ENCODE data around the gene PDC. TPM values are rescaled to one million over a fixed set of nuclear protein-coding genes. Genes with fewer than 3 reads are reported as not detected.
A peak's percentile ranks its signal among the peaks of the same experiment; 100 is the strongest.
"Not testable (repeated sequence)": the region's sequence is repeated elsewhere in the genome, so short reads cannot be mapped to it uniquely, and the experiment has no call there.

PDC gene
- total RNA-seq, 2 donors from 2014 or later: not detected

- no peak for DNase-seq (ENCODE audit: low spot score in 2 of 2)
- Mint-ChIP-seq H3K27ac (no peak overlapping the region), H3K9me3 (no peaks in the 10 kb centered on the region), H3K36me3 (no peaks in the 10 kb centered on the region)
- no peak for ATAC-seq
Observed at GRCh38 chr1:186426118-186426517, 34.8 kb downstream of the PDC start.

- Mint-ChIP-seq H3K9me3 (no peaks in the 10 kb centered on the region), H3K36me3 (no peaks in the 10 kb centered on the region), H3K27ac (no peak overlapping the region)
- DNase-seq (ENCODE audit: low spot score in 2 of 2) (no peak), ATAC-seq (no peak)
Observed at GRCh38 chr1:186424539-186424938, 36.4 kb downstream of the PDC start.

- H3K36me3 Mint-ChIP-seq: peaks cover 0 to 6% of the 10 kb centered on the region in 2 donors
- H3K27ac Mint-ChIP-seq: no peak overlapping the region
- ATAC-seq (no peak), DNase-seq (ENCODE audit: low spot score in 2 of 2) (no peak)
- H3K9me3 Mint-ChIP-seq: no peaks in the 10 kb centered on the region
Observed at GRCh38 chr1:186421446-186421845, 39.5 kb downstream of the PDC start.

GRCh38 chr1:186420923-186421322 lies 40.0 kb downstream of the PDC start:
- H3K9me3 Mint-ChIP-seq: no peaks in the 10 kb centered on the region
- H3K36me3 Mint-ChIP-seq: peaks cover 0 to 6% of the 10 kb centered on the region in 2 donors
- DNase-seq (ENCODE audit: low spot score in 2 of 2): no peak
- ATAC-seq: peak in 1 of 2 donors; percentile 43
- peak overlapping the region in 1 of 2 donors; percentile 31 for H3K27ac Mint-ChIP-seq

GRCh38 chr1:186420311-186420710 lies 40.6 kb downstream of the PDC start:
- no peaks in the 10 kb centered on the region for H3K9me3 Mint-ChIP-seq
- H3K36me3 Mint-ChIP-seq: peaks cover 0 to 6% of the 10 kb centered on the region in 2 donors
- ATAC-seq: no peak
- no peak for DNase-seq (ENCODE audit: low spot score in 2 of 2)
- H3K27ac Mint-ChIP-seq: peak overlapping the region in 1 of 2 donors; percentile 17

- ATAC-seq (no peak), DNase-seq (ENCODE audit: low spot score in 2 of 2) (no peak)
- no peak overlapping the region for H3K27ac Mint-ChIP-seq
- H3K9me3 Mint-ChIP-seq: no peaks in the 10 kb centered on the region
- H3K36me3 Mint-ChIP-seq: peaks cover 0 to 6% of the 10 kb centered on the region in 2 donors
Observed at GRCh38 chr1:186418503-186418902, 42.4 kb downstream of the PDC start.

- DNase-seq (ENCODE audit: low spot score in 2 of 2) (no peak), ATAC-seq (no peak)
- H3K36me3 Mint-ChIP-seq: no peaks in the 10 kb centered on the region
- no peaks in the 10 kb centered on the region for H3K9me3 Mint-ChIP-seq
- H3K27ac Mint-ChIP-seq: no peak overlapping the region
Observed at GRCh38 chr1:186413319-186413718, 47.6 kb downstream of the PDC start.

- ATAC-seq: peak in 1 of 2 donors; percentile 34
- no peaks in the 10 kb centered on the region for H3K9me3 Mint-ChIP-seq
- H3K27ac Mint-ChIP-seq: no peak overlapping the region
- peaks cover 0 to 5% of the 10 kb centered on the region in 2 donors for H3K36me3 Mint-ChIP-seq
- no peak for DNase-seq (ENCODE audit: low spot score in 2 of 2)
Observed at GRCh38 chr1:186409091-186409490, 51.8 kb downstream of the PDC start.

GRCh38 chr1:186404454-186405051 lies 56.4 kb downstream of the PDC start:
- DNase-seq (ENCODE audit: low spot score in 2 of 2): no peak

GRCh38 chr1:186403632-186404031 lies 57.3 kb downstream of the PDC start:
- H3K9me3 Mint-ChIP-seq: no peaks in the 10 kb centered on the region
- H3K36me3 Mint-ChIP-seq: peaks cover 5 to 6% of the 10 kb centered on the region in 2 donors
- no peak overlapping the region for H3K27ac Mint-ChIP-seq
- ATAC-seq (no peak), DNase-seq (ENCODE audit: low spot score in 2 of 2) (no peak)

More at GRCh38 chr1:186404454-186405051, 56.4 kb downstream of the PDC start:
- Mint-ChIP-seq H3K27ac (no peak overlapping the region), H3K36me3 (peaks cover 5 to 6% of the 10 kb centered on the region in 2 donors), H3K9me3 (no peaks in the 10 kb centered on the region)
- ATAC-seq: peak in 1 of 2 donors; percentile 71

GRCh38 chr1:186401446-186401845 lies 59.5 kb downstream of the PDC start:
- not testable (repeated sequence) for DNase-seq (ENCODE audit: low spot score in 2 of 2); ATAC-seq; H3K36me3 Mint-ChIP-seq; H3K9me3 Mint-ChIP-seq; H3K27ac Mint-ChIP-seq

Other genes starting within 250 kb of the PDC start
- 10 to 100 TPM; 31.0 to 40.8 TPM for gene PRG4, start 164.8 kb downstream of the PDC start, total RNA-seq
- gene TPR, start 85.9 kb downstream of the PDC start, total RNA-seq: 100 to 1,000 TPM; 175 to 214 TPM
- gene ODR4, start 85.3 kb downstream of the PDC start, total RNA-seq: 10 to 100 TPM; 18.5 to 20.1 TPM
- under 1 TPM; 0.41 TPM for gene PTGS2, start 219.3 kb upstream of the PDC start, total RNA-seq

Data from activated naive CD4-positive, alpha-beta T cell treated with anti-CD3 and anti-CD28 coated beads, Interleukin-2, amount 50 U/mL, for 72 hours (primary cell).